D341Med (cell line): ENCODE measurements around the gene SLC25A10.
A peak's percentile ranks its signal among the peaks of the same experiment; 100 is the strongest.

ENCODE experiments used
- DNase-seq: peaks from one replicate; pipeline ENCODE4 v3.0.0; 2012; ENCODE audit warnings: low spot score

SLC25A10 gene

GRCh38 chr17:81706757-81707624, 5.1 kb upstream of the SLC25A10 start:
- DNase-seq, result no peak

DNA sequence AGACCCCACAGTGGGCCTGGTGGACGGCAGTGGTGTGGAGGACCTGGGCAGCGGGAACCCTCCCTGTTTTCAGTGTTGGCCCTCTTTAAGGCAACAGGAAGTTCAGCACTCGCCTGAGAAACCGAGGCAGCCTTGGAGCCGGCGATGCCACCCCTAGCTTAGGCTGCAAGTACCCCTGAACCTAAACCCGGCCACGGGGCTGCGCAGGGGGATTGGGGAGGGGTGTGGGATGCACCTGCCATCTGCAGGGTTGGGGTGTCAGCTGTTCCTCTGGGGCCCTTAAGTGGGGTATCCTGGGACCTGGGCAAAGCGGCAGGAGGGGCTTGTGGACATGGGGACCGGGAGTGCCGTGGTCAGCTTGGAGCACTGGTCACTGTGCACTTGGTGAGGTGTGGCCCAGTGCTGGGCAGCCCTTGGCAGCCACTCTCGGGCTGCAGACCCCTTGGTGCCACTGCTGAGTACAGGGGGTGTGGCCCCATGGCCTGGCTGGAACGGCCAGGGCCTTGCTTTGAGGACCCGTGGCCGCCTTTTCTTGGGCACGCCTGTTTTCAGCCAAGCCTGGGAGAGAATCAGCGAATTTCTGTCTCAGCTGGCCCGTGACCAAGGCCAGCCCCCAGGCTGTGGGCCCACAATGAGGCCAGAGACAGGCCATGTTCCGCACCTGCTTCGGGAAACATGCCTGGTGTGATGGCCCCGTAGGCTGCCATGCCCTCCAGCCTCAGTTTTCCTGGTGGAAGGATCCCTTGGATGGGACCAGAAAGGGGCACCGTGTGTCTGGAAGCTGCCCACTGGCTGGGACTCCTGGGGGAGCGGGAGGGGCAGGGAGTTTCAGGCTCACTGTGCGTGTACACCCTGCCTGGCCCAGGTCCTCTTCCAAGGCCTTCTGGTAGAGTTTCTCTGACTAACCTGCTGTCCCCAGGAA, 4.1 kb upstream of the SLC25A10 start:
- DNase-seq, result no peak

GRCh38 chr17:81708739-81709185, 3.3 kb upstream of the SLC25A10 start:
- no peak for DNase-seq

DNA sequence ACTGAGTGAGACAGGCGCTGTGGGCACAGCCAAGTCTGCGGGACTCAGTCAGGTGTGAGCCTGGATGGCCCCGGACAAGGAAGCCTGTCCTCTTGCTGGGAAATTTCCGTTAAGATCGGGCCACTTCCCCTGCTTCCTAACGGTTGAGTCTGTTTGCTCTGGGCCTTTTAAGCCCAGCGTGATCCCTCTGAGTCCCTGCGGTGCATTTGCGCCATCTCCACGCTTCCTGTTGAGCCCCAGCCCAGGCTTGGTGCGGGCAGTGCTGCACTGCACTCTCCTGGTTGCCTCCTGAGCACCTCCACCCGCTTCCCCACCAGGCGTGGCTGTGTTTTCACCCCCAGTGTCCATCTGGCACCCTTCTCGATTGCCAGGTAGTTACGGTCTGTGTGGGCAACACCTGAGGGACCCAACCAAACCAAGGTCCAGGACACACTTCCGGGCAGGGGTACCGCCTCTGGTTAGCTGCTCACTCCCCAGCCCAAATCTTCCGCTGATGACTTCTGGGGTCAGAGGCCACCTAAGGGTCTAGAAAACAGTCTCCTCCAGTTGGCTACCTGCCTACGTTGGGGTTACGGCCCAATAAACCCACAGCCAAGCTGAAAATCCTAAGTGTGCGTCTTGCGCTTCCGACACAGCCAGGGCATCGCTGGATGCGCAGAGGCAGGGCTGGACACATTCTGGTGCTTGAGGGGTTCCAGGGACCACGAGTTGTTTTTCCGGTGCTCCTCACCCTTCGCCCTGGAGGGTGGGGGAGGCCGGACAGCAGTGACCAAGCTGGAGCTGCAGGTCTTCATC, 1.4 kb upstream of the SLC25A10 start:
- no peak for DNase-seq

DNA sequence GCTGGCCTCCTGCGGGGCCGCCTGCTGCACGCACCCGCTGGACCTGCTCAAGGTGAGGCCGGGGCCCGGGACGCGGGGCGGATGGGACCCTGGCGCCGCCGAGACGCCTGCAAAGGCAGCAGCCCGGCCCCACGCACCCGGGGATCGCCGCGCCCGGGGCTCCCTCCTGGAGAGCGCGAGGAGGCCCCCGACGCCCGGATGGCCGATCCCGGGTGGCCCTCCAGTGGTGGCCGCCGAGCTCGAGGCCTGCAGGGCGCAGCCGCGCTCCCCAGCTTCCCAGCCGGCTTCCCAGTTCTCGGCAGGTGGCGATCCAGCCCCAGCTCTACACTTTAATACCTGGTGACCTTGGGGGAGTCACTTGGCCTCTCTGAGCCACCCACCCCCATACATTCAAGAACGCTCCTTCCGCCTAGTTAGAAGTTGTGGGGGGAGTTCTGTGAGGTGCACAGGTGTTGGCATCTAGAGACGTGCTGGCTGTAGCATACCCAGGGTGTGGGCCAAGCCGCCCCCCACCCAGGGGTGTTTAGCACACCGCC, 452 bp downstream of the SLC25A10 start:
- peak; percentile 90 for DNase-seq

GRCh38 chr17:81713004-81713555, 996 bp downstream of the SLC25A10 start:
- DNase-seq, result no peak

DNA sequence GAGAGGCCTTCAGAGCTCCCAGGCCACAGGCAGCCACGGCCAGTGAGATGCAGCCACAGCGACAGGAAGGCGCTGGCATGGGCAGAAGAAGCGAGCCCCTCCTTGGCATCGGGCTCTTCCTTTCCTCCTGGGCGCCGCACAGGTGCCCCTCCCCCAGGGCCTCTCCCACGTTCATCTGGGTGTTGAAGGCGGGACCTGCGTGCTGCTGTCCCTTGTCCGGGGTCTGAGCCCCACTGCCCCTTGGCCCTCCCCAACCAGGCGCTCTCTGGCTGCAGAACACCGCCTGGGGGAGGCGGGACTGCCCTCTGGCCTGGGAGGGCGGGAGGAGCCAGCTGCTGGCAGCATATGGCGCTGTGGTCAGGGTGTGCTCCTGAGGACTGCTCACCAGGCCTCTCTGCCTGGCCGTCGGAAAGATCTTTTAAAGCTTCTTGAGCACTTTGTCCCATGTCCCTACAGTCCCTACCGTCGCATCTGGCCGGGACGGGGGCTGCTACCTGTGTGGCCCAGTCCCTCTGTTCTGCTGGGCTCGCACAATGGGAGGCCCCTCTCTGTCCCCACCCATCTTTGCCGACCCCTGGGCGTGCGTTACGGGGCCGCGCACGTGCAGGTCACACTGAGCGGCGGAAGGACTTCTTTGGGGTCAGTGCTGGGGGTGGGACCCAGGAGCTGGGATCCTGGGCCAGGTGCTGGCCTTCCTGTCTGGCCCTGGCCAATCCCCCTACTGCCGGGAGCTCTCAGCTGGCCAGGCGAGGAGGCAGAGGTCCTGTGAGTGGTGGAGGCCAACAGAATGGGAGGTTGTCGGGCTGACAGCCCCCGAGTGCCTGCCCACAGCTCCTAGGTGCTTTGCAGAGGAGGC, 1.7 kb downstream of the SLC25A10 start:
- no peak for DNase-seq

- DNase-seq, result no peak
Measured at GRCh38 chr17:81714412-81715106, 2.5 kb downstream of the SLC25A10 start.

DNA sequence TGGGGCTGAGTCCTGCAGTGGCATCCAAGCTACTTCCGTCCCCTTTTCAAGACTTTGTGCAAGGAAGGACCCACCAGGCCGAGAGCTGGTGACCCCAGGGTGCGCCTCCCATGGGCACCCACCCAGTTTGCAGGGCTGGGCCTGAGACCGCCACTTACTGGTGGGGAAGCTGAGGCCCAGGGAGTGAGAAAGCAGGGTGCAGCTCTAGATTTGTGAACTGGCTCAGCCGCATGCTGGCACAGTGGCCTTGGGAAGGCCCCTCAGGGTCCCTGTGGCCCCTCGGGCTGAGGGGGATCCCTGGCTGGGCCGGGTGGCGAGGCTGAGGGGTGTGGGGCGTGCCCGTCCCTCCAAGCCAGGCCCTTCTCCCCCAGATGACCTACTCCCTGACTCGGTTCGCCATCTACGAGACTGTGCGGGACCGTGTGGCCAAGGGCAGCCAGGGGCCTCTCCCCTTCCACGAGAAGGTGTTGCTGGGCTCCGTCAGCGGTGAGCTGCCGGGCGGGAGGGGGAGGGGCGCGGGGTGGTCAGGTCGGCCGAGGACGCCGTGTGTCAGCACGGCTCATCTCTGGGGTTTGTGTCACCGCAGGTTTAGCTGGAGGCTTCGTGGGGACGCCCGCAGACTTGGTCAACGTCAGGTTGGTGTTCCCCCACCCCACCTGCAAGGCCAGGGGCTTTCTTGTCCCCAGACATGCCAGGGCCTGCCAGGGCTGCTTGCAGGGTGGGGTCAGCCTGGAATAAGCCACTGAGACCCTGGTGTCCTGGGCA, 3.2 kb downstream of the SLC25A10 start:
- DNase-seq, result no peak

- no peak for DNase-seq
Measured at GRCh38 chr17:81715872-81716673, 4.0 kb downstream of the SLC25A10 start.

- no peak for DNase-seq
Measured at GRCh38 chr17:81716674-81716996, 4.6 kb downstream of the SLC25A10 start.

- no peak for DNase-seq
Measured at GRCh38 chr17:81717049-81717765, 5.1 kb downstream of the SLC25A10 start.

DNA sequence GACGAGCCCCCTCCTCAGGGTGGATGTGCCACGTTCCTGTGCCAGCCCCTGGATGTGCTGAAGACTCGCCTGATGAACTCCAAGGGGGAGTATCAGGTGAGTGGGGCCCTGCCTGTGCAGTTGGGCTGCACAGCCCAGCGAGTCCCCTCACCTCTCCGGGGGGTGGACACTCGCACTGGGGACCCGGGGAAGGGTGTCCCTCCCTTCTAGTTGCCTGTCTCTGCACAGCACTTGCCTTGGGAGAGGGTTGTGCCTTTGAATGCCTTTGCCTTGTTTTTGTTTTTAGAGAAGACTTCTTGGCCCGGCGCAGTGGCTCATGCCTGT, 5.6 kb downstream of the SLC25A10 start:
- DNase-seq, result no peak

DNA sequence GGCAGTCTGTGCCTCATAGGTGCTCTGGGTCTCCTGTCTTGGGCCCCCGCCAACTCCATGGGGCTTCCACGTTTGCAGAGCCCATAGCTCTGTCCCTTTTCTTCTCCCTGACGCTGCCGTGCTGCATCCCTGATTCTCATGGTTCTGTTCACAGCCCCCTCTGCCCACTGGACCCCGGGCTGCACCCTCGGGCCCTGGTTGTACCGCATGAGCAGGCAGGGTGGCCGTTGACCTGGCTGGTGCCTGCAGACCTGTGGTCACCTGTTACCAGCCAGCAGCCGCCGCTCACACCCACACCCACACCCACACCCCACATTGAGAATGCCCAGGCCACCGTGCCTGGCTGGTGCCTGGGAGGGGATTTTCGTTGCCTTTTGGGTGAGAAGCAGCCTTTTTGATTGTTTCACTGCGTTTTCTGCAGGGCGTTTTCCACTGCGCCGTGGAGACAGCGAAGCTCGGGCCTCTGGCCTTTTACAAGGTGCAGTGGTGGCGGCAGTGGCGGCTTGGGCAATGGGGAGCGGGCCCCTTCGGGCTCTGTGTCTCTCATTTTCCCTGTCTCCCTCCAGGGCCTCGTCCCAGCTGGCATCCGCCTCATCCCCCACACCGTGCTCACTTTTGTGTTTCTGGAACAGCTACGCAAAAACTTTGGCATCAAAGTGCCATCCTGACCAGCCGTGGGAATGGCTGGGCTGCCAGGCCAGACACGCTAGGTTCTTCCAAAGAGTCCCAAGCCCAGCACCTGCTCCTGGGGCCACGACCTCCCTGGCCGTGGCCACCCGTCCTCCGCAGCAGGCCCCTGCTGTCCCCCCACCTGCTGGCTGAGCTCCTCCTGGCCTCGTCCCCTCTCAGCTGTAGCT, 7.6 kb downstream of the SLC25A10 start:
- DNase-seq, result no peak

DNA sequence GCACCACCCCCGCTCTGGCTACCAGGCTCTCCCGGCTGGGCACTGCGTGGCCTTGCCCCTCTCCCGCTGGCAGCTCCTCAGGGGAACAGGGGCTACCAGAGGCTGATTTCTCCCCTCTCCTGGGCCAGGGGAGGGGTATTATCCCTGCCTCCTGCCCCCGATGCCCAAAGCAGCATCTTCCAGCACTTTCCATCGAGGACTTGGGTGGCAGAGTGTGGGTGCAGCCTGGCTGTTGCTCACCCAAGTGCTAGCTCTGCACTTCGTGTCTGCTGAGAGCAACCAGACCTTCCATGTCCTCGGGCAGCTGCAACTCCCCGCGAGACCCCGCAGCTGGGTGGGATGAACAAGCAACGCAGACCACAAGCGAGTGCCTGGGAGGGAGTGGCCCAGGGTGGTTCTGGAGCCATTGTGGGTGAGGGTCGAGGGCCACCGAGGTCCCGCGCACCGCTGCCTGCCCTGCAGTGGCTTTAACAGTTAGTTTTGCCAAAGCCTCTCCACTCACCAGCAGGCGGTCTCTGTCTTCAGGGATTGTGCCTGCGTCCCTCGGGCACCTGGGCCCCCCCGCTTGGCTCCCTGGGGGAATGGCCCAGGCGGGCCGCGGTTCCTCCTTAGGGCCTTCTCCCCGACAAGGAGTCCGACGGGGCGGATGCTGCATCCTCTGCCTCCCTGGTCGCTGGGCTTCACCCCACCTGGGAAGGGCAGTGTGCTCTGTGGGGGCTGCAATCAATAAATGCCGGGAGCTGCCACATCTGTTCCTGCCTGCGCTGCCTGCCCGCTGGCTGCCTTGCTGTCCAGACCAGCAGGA, 8.4 kb downstream of the SLC25A10 start:
- no peak for DNase-seq
